HG03432 (cell line): ENCODE results near the gene PAMR1.
"Not testable (repeated sequence)": the region's sequence is repeated elsewhere in the genome, so short reads cannot be mapped to it uniquely, and the experiment has no call there.

Experiments
- ATAC-seq: cut with Tn5 transposase; IDR thresholded peaks from one replicate; pipeline ENCODE4 v1.9.1; 2021; ENCODE audit warnings: mild to moderate bottlenecking, moderate library complexity; ENCODE audit not compliant: unreplicated experiment

The PAMR1 gene

GRCh38 chr11:35545391-35546003 lies 20.1 kb upstream of the PAMR1 start:
- ATAC-seq = no peak

- ATAC-seq = no peak
Measured at GRCh38 chr11:35543481-35543880, 18.1 kb upstream of the PAMR1 start.

GRCh38 chr11:35541621-35542375 lies 16.4 kb upstream of the PAMR1 start:
- no peak for ATAC-seq

DNA sequence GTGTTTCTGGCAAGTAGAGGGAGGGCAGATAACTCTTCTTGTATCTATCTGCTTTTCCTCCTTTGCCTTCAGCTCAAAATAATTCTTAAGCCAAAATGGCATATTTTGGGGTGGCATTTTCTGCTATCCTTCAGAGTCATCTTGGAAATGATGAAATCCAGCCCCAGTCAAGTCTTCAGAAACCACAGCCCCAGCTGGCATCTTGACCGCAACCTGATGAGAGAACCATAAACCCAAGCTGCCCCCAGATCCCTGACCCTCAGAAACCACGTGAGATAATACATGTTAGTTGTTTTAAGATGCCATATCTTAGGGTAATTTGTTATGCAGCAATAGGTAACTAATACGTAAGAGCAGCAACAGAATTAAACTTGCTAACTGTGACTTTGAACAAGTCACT lies 15.1 kb upstream of the PAMR1 start:
- no peak for ATAC-seq

DNA sequence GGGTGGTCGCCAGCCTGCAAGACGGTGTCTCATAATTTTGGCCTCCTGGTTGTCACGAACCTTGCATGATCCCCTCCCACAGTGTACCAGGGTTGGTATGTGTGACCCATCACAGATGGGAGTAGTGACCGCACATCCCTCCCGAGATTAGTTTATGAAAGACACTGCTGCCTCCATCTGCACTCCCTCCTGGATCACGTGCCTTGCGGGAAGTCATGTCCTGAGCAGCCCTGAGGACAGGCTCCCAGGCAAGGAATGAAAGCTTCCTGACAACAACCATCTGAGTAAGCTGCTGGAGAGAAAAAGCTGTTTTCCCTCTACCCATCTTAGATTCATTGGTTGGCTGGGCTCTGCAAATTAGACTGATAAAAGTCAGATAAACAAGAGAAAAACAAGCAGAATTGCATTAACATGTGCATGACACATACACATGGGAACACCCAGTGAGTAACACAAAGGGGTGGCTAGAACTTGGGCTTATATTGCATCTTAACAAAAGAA lies 14.4 kb upstream of the PAMR1 start:
- no peak for ATAC-seq

- no peak for ATAC-seq
Measured at GRCh38 chr11:35539256-35539655, 13.8 kb upstream of the PAMR1 start.

DNA sequence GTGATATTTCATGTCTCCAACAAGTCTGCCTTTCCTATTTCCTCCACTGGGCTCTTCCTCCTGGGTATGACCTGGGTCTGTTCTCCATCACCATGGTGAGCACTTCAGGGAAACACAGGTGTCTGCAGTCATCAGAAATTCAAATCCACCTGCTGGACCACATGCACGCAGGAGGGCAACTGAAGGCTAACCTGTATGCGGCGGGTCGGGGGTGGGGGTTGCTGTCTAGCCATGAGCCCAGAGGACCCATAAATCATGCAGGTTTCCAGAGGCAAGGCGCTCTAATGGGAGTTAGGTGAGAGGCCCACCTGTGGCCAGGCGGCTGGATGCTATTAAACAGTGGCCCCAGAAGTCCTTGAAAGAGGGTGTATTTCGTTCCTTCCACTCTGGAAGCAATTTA lies 11.1 kb upstream of the PAMR1 start:
- no peak for ATAC-seq

- ATAC-seq = no peak
Measured at GRCh38 chr11:35531246-35531645, 5.8 kb upstream of the PAMR1 start.

- no peak for ATAC-seq
Measured at GRCh38 chr11:35529971-35530495, 4.6 kb upstream of the PAMR1 start.

DNA sequence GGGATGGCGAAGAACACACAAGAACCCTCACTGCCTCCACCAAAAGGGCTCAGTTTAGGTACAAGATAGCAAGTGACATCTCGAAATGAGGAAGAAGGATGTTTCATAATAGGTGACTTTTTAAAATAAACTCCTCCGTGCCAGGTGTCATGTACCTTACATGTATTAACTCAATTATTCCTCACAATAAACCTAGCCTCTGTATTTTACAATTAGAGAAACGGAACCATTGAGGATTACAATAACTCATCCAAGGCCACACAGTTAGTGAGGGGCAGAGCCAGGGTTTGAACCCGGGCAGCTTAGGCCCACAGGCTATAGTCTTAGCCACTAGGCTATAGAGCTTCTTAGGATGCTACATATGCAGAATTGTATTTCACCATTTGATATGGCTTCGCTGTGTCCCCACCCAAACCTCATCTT lies 965 bp upstream of the PAMR1 start:
- ATAC-seq = no peak

- ATAC-seq = no peak
Measured at GRCh38 chr11:35524780-35525179, 636 bp downstream of the PAMR1 start.

- no peak for ATAC-seq
Measured at GRCh38 chr11:35523861-35524260, 1.6 kb downstream of the PAMR1 start.

DNA sequence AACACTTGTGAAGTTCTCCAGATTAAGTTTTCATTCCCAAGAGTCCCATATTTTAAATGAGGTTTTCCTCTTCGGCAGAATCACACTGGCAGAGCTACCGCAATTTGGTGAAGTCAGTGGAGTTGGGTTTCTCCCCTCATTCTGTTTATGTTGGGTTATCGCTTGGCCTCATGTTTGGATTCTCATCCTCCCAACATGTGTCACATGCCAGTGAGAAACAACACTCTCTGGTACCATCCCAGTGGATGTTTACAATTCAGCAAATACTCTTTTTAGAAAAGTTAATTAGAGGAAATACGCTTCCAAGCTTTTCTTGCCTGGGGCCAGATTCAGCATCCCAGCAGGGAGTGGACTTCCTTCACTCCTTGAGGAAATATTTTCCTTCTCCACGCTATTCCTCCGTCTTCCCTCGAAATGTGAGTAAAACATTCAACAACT lies 2.1 kb downstream of the PAMR1 start:
- no peak for ATAC-seq

GRCh38 chr11:35522091-35522490 lies 3.3 kb downstream of the PAMR1 start:
- ATAC-seq = not testable (repeated sequence)

- no peak for ATAC-seq
Measured at GRCh38 chr11:35520376-35520775, 5.0 kb downstream of the PAMR1 start.

DNA sequence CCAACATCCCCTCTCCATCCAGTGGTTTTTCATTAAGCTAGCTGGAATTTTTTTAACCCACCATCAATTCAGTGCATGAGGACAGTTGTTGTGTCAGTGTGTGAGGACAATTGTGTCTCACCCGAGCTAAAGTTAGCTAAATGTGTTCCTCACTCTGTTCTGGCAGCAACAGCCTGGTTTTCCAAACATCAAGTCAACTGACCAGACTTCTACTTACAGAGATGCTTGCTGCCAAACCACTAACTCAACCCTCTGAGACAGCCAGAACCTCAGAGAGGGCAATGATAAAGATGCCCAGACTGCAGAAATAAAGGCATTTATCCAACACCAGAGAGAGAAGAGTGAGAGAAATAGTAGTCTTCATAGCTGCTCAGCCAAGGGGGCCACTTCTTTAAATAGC lies 6.7 kb downstream of the PAMR1 start:
- no peak for ATAC-seq

GRCh38 chr11:35517481-35517880 lies 7.9 kb downstream of the PAMR1 start:
- ATAC-seq = no peak

DNA sequence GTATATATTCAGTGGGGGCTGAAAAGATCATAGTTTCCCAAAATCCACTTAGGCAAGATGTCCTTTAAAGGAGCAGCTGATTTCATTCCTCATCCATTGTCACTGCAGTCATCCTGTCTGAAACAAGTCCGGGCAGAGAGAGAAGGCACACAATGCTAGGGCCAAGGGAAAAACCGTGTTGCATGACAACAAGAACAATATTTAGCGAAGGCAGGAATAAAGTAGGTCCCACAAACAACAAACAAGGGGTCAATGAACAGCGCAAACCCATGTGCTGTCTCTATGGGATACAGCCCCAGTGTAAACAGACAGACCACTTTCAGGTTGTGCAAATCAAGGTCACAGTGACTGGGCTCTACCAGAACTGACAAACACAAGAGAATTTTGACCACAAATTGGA lies 9.0 kb downstream of the PAMR1 start:
- no peak for ATAC-seq

GRCh38 chr11:35515224-35515623 lies 10.2 kb downstream of the PAMR1 start:
- ATAC-seq = no peak

GRCh38 chr11:35514481-35514880 lies 10.9 kb downstream of the PAMR1 start:
- no peak for ATAC-seq

DNA sequence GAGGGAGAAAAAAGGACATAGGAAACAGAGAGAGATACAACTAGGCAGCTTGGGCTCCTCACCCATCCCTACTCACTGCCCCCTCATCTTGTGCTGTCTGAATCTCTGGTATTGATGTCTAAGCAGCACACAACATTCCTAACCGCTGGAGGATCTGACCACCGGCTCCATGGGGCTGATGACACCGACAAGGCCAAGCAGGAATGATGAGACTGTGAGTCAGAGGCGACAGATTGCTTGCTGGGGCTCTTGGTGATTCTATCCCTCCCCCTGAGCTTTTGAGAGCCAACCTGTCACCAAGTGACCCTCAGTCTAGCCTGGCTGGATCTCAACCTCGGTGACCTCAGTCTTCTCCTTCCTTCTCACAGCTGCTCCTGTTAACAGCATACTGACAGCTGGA lies 13.8 kb downstream of the PAMR1 start:
- ATAC-seq = no peak

DNA sequence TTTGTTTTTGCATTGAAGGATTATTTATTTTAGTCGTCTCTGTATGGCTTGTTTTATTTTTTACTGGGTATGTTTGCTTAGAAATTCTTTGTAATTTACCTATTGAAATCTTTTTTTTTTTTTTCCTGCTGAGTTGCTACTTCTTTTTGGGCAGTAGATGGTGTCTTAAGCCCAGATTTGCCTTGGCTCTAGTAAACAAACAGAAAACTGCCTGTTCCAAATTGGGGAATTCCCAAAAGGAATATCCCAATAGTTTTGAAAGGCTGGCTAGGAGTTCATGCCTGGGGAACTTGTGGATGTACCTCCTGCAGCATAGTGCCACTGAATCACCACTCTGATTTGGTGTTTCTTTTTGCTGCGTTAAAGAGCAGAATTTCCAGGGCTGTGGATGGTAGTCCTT lies 17.7 kb downstream of the PAMR1 start:
- no peak for ATAC-seq
